Tibial artery (tissue), 4 donors: Measurements from ENCODE around the gene BTBD6.

Experiments used
- DNase-seq, 2 donors: peaks; one replicate each; pipeline ENCODE4 v3.0.0-alpha.2; 2019
- H3K27ac ChIP-seq, 2 donors: fragments of 200-600 bp; sonication (generic) in 1 of 2; 1 replicate in 1 of 2; 2 replicates in 1 of 2; pipeline ENCODE4 v1.5.1; 2018 to 2019; ENCODE audit warnings: mild to moderate bottlenecking in 1 of 2
- H3K27me3 ChIP-seq, 2 donors: fragments of 200-600 bp; sonication (generic) in 1 of 2; one replicate each; pipeline versions ENCODE4 v1.5.1 to v1.6.0; 2016 to 2019
- H3K36me3 ChIP-seq, 3 donors: fragments of 200-600 bp; sonication (generic) in 2 of 3; one replicate each; pipeline ENCODE4 v1.5.1; 2016 to 2019; ENCODE audit warnings: mild to moderate bottlenecking in 2 of 3
- H3K4me1 ChIP-seq, 4 donors: fragments of 200-600 bp; sonication (generic) in 2 of 4; 1 replicate in 3 of 4; 2 replicates in 1 of 4; pipeline ENCODE4 v1.5.1; 2016 to 2019
- H3K4me3 ChIP-seq, 2 donors: fragments of 200-600 bp; sonication (generic) in 1 of 2; 1 replicate in 1 of 2; 2 replicates in 1 of 2; pipeline ENCODE4 v1.5.1; 2018 to 2019; ENCODE audit warnings: mild to moderate bottlenecking in 2 of 2
- H3K9me3 ChIP-seq, 3 donors: fragments of 200-600 bp; sonication (generic) in 1 of 3; one replicate each; pipeline ENCODE4 v1.5.1; 2016 to 2019
- CTCF ChIP-seq, 2 experiments: fragments of 200-600 bp in 1 of 2; fragments of 450-650 bp in 1 of 2; IDR thresholded peaks; one replicate each; pipeline ENCODE4 v1.5.1; 2017 to 2019; ENCODE audit warnings: antibody characterized with exemption in 2 of 2, mild to moderate bottlenecking in 1 of 2, moderate library complexity in 1 of 2
- intact Hi-C: fragments of 100-400 bp; cut with DNase I; formaldehyde crosslinking; loops from one replicate; pipeline ENCODE4 v1.15.0; 2023; ENCODE audit warnings: low total_unique reads

The BTBD6 gene

GRCh38 chr14:105204931-105205672 lies 43.2 kb upstream of the BTBD6 start:
- intact Hi-C loops = no loop called here
- Histone ChIP-seq H3K4me1 (peaks cover 0 to 50% (median 30%) of the 10 kb centered on the region in 4 donors), H3K4me3 (no peak overlapping the region), H3K27ac (no peak overlapping the region), H3K27me3 (peaks cover 0 to 31% of the 10 kb centered on the region in 2 donors), H3K36me3 (peaks cover 4 to 17% (median 9%) of the 10 kb centered on the region in 3 donors), H3K9me3 (no peaks in the 10 kb centered on the region)
- DNase-seq = no peak
- TF ChIP-seq CTCF (IDR thresholded peaks at IDR 0.05) = no peak

- Histone ChIP-seq H3K27ac (no peak overlapping the region), H3K4me3 (no peak overlapping the region), H3K4me1 (peaks cover 0 to 50% (median 30%) of the 10 kb centered on the region in 4 donors), H3K9me3 (no peaks in the 10 kb centered on the region), H3K36me3 (peaks cover 7 to 24% (median 15%) of the 10 kb centered on the region in 3 donors), H3K27me3 (peaks cover 0 to 25% of the 10 kb centered on the region in 2 donors)
- intact Hi-C loops = loop anchor here (2.0 kb wide), 1 partner anchor 325 kb away; no protein-coding TSS in a partner anchor
- TF ChIP-seq CTCF (IDR thresholded peaks at IDR 0.05) = no peak
- DNase-seq = no peak
These were observed 42.6 kb upstream of the BTBD6 start for GRCh38 chr14:105205673-105206208.

GRCh38 chr14:105206873-105207272 lies 41.5 kb upstream of the BTBD6 start:
- Histone ChIP-seq H3K27me3 (peaks cover 0 to 14% of the 10 kb centered on the region in 2 donors), H3K4me1 (peaks cover 0 to 43% (median 29%) of the 10 kb centered on the region in 4 donors), H3K4me3 (no peak overlapping the region), H3K36me3 (peaks cover 7 to 35% (median 18%) of the 10 kb centered on the region in 3 donors), H3K9me3 (no peaks in the 10 kb centered on the region), H3K27ac (no peak overlapping the region)
- no peak for TF ChIP-seq CTCF (IDR thresholded peaks at IDR 0.05)
- DNase-seq = no peak
- intact Hi-C loops = loop anchor here (2.0 kb wide), 1 partner anchor 324 kb away; no protein-coding TSS in a partner anchor

GRCh38 chr14:105207460-105207901 lies 40.9 kb upstream of the BTBD6 start:
- DNase-seq = no peak
- Histone ChIP-seq H3K27me3 (peaks cover 0 to 9% of the 10 kb centered on the region in 2 donors), H3K9me3 (no peaks in the 10 kb centered on the region), H3K4me1 (peaks cover 0 to 41% (median 24%) of the 10 kb centered on the region in 4 donors), H3K36me3 (peaks cover 7 to 41% (median 21%) of the 10 kb centered on the region in 3 donors), H3K27ac (no peak overlapping the region), H3K4me3 (no peak overlapping the region)
- TF ChIP-seq CTCF (IDR thresholded peaks at IDR 0.05) = no peak
- intact Hi-C loops = loop anchor here (2.0 kb wide), 1 partner anchor 323 kb away; no protein-coding TSS in a partner anchor

GRCh38 chr14:105207996-105208737 lies 40.2 kb upstream of the BTBD6 start:
- Histone ChIP-seq H3K27ac (no peak overlapping the region), H3K4me3 (no peak overlapping the region), H3K36me3 (peaks cover 7 to 48% (median 28%) of the 10 kb centered on the region in 3 donors), H3K4me1 (peaks cover 0 to 38% (median 20%) of the 10 kb centered on the region in 4 donors), H3K27me3 (peaks cover 0 to 7% of the 10 kb centered on the region in 2 donors), H3K9me3 (no peaks in the 10 kb centered on the region)
- intact Hi-C loops = loop anchor here (2.0 kb wide), 1 partner anchor 323 kb away; no protein-coding TSS in a partner anchor
- no peak for DNase-seq
- no peak for TF ChIP-seq CTCF (IDR thresholded peaks at IDR 0.05)
